Trophoblast cell (in vitro differentiated cells and primary cell): Measurements from ENCODE around the gene BFAR.
"Not testable (repeated sequence)": the region's sequence is repeated elsewhere in the genome, so short reads cannot be mapped to it uniquely, and the experiment has no call there.

Experiments
- DNase-seq, 2 donors: peaks; one replicate each; pipeline ENCODE4 v3.0.0-alpha.2; 2016
- H2AFZ ChIP-seq: 2 replicates; pipeline ENCODE4 v1.6.1; 2013; ENCODE audit warnings: low read length, moderate library complexity, mild to moderate bottlenecking; ENCODE audit not compliant: insufficient read depth, poor library complexity
- H2AK5ac ChIP-seq: 2 replicates; pipeline ENCODE4 v1.6.1; 2013; ENCODE audit warnings: mild to moderate bottlenecking, low read length
- H2BK120ac ChIP-seq: 2 replicates; pipeline ENCODE4 v1.6.1; 2013; ENCODE audit warnings: low read length, mild to moderate bottlenecking, moderate library complexity; ENCODE audit not compliant: insufficient read depth, poor library complexity
- H2BK12ac ChIP-seq: 2 replicates; pipeline ENCODE4 v1.6.1; 2013; ENCODE audit warnings: mild to moderate bottlenecking, low read length, moderate library complexity
- H2BK5ac ChIP-seq: 2 replicates; pipeline ENCODE4 v1.6.1; 2013; ENCODE audit warnings: low read length, low read depth, moderate library complexity, mild to moderate bottlenecking; ENCODE audit not compliant: poor library complexity
- H3K14ac ChIP-seq: 2 replicates; pipeline ENCODE4 v1.6.1; 2013; ENCODE audit warnings: mild to moderate bottlenecking, low read length
- H3K18ac ChIP-seq: 2 replicates; pipeline ENCODE4 v1.6.1; 2013; ENCODE audit warnings: mild to moderate bottlenecking, low read length
- H3K23ac ChIP-seq: 2 replicates; pipeline ENCODE4 v1.6.1; 2013; ENCODE audit warnings: low read length
- H3K27ac ChIP-seq: 2 replicates; pipeline ENCODE4 v1.5.1; 2013; ENCODE audit warnings: low read depth, mild to moderate bottlenecking, inconsistent platforms, low read length, moderate library complexity
- H3K27me3 ChIP-seq: 2 replicates; pipeline ENCODE4 v1.6.1; 2013; ENCODE audit warnings: inconsistent platforms, mild to moderate bottlenecking, low read length, moderate library complexity; ENCODE audit not compliant: insufficient read depth
- H3K36me3 ChIP-seq, 2 experiments: 1 replicate in 1 of 2; 2 replicates in 1 of 2; pipeline ENCODE4 v1.6.1; 2013; ENCODE audit warnings: low read length in 2 of 2, mild to moderate bottlenecking in 2 of 2, moderate library complexity in 1 of 2; ENCODE audit not compliant: insufficient read depth in 2 of 2, control insufficient read depth in 1 of 2
- H3K4ac ChIP-seq: 2 replicates; pipeline ENCODE4 v1.6.1; 2013; ENCODE audit warnings: low read depth, mild to moderate bottlenecking, low read length, moderate library complexity
- H3K4me1 ChIP-seq, 2 experiments: 1 replicate in 1 of 2; 2 replicates in 1 of 2; pipeline ENCODE4 v1.6.1; 2013; ENCODE audit warnings: low read length in 2 of 2, mild to moderate bottlenecking in 2 of 2, moderate library complexity in 1 of 2; ENCODE audit not compliant: insufficient read depth in 2 of 2, control insufficient read depth in 1 of 2
- H3K4me2 ChIP-seq: 2 replicates; pipeline ENCODE4 v1.6.1; 2013; ENCODE audit warnings: inconsistent platforms, mild to moderate bottlenecking, low read length, moderate library complexity
- H3K4me3 ChIP-seq: 2 replicates; pipeline ENCODE4 v1.5.1; 2013; ENCODE audit warnings: mild to moderate bottlenecking, low read depth, low read length, inconsistent platforms
- H3K79me1 ChIP-seq: one replicate; pipeline ENCODE4 v1.6.1; 2013; ENCODE audit warnings: low read length
- H3K79me2 ChIP-seq: 2 replicates; pipeline ENCODE4 v1.6.1; 2013; ENCODE audit warnings: low read length, mild to moderate bottlenecking; ENCODE audit not compliant: control insufficient read depth, insufficient read depth, poor library complexity
- H3K9ac ChIP-seq: 2 replicates; pipeline ENCODE4 v1.6.1; 2013; ENCODE audit warnings: mild to moderate bottlenecking, low read length
- H3K9me3 ChIP-seq: 2 replicates; pipeline ENCODE4 v1.6.1; 2013; ENCODE audit warnings: low read depth, mild to moderate bottlenecking, control low read depth, inconsistent platforms, low read length; ENCODE audit not compliant: insufficient read depth
- H4K12ac ChIP-seq: 2 replicates; pipeline ENCODE4 v1.6.1; 2013; ENCODE audit warnings: low read depth, mild to moderate bottlenecking, low read length, moderate library complexity
- H4K8ac ChIP-seq: 2 replicates; pipeline ENCODE4 v1.6.1; 2013; ENCODE audit warnings: low read depth, mild to moderate bottlenecking, low read length, moderate library complexity
- H4K91ac ChIP-seq: one replicate; pipeline ENCODE4 v1.6.1; 2013; ENCODE audit warnings: low read depth, mild to moderate bottlenecking, low read length, moderate library complexity
- WGBS: extraction: QIAGEN DNeasy Blood & Tissue Kit; methylation state at CpG from one replicate; pipeline ENCODE4 v1.1.7; 2013; ENCODE audit warnings: missing lambda C conversion rate; ENCODE audit not compliant: insufficient read length, insufficient coverage; ENCODE audit errors: extremely low coverage; 5-methylcytosine and 5-hydroxymethylcytosine counted together

BFAR gene

DNA sequence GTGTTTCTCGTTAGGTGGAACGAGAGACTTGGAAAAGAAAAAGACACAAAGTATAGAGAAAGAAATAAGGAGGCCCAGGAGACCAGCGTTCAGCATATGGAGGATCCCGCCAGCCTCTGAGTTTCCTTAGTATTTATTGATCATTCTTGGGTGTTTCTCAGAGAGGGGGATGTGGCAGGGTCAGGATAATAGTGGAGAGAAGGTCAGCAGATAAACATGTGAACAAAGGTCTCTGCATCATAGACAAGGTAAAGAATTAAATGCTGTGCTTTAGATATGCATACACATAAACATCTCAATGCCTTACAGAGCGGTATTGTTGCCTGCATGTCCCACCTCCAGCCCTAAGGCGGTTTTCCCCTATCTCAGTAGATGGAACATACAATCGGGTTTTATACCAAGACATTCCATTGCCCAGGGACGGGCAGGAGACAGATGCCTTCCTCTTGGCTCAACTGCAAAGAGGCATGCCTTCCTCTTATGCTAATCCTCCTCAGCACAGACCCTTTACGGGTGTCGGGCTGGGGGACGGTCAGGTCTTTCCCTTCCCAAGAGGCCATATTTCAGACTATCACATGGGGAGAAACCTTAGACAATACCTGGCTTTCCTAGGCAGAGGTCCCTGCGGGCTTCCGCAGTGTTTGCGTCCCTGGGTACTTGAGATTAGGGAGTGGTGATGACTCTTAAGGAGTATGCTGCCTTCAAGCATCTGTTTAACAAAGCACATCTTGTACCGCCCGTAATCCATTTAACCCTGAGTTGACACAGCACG, 3.6 kb downstream of the BFAR start:
- WGBS, result no CpG with 5 or more reads among the region's 17 CpGs
- H4K91ac ChIP-seq, H3K4me3 ChIP-seq: not testable (repeated sequence)

GRCh38 chr16:14636951-14637240, 4.1 kb downstream of the BFAR start:
- not testable (repeated sequence) for H2BK5ac ChIP-seq, H2BK120ac ChIP-seq, H3K14ac ChIP-seq, H3K4me2 ChIP-seq, H4K91ac ChIP-seq, H3K4me3 ChIP-seq, H2AK5ac ChIP-seq, H4K8ac ChIP-seq, DNase-seq, H3K4ac ChIP-seq, H3K27ac ChIP-seq, H3K23ac ChIP-seq, H2BK12ac ChIP-seq, H4K12ac ChIP-seq, H3K27me3 ChIP-seq, H3K9me3 ChIP-seq, H3K79me1 ChIP-seq, H3K4me1 ChIP-seq, H2AFZ ChIP-seq, H3K9ac ChIP-seq, H3K18ac ChIP-seq
- no CpG with 5 or more reads among the region's 1 CpG for WGBS
- Histone ChIP-seq H3K79me2 (peaks cover 19% of the 10 kb centered on the region), H3K36me3 (peaks cover 12 to 20% of the 10 kb centered on the region in 2 experiments)

More for the DNA sequence above, 3.6 kb downstream of the BFAR start:
- H2BK5ac ChIP-seq, H3K27ac ChIP-seq, H2AK5ac ChIP-seq, H2AFZ ChIP-seq, H3K18ac ChIP-seq, H2BK120ac ChIP-seq, H2BK12ac ChIP-seq, H3K4ac ChIP-seq, H4K8ac ChIP-seq, H3K4me2 ChIP-seq, H3K9ac ChIP-seq, H3K9me3 ChIP-seq, H4K12ac ChIP-seq, H3K27me3 ChIP-seq, H3K23ac ChIP-seq, H3K4me1 ChIP-seq, H3K79me1 ChIP-seq, H3K14ac ChIP-seq: not testable (repeated sequence)
- peaks cover 19% of the 10 kb centered on the region for H3K79me2 ChIP-seq
- peaks cover 12 to 20% of the 10 kb centered on the region in 2 experiments for H3K36me3 ChIP-seq
- DNase-seq, result peak in 1 of 2 donors; percentile 17

DNA sequence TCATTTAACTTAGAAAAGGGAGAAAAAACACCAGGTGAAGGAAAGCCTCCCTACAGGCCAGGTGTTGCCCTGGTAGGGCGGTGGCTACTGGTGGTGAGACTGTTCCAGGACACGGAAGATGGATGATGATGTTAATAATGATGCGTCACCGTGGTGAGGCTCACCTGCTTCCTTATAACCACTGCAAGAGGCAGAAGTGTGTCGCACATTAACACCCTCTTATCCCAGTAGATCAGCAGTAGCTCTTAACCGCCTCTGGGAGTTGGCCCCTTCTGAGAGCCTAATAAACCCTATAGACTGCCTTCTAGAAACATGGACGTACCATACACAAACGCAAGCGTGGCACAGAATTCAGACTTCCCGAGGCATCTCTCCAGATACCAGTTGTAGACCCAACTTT, 7.8 kb downstream of the BFAR start:
- Histone ChIP-seq H2BK120ac (no peak overlapping the region), H3K4me1 (no peaks in the 10 kb centered on the region), H3K4me3 (no peak overlapping the region), H3K9ac (no peak overlapping the region), H3K36me3 (peaks cover 21 to 28% of the 10 kb centered on the region in 2 experiments), H2AK5ac (no peak overlapping the region), H2BK5ac (no peak overlapping the region), H4K8ac (no peak overlapping the region), H2BK12ac (no peak overlapping the region), H3K79me2 (peaks cover 9% of the 10 kb centered on the region), H3K4me2 (no peak overlapping the region), H3K14ac (no peak overlapping the region), H3K18ac (no peak overlapping the region), H2AFZ (no peak overlapping the region), H3K27ac (no peak overlapping the region), H3K27me3 (no peaks in the 10 kb centered on the region), H3K79me1 (no peaks in the 10 kb centered on the region), H4K91ac (no peak overlapping the region), H3K23ac (no peak overlapping the region), H3K4ac (peak overlapping the region; percentile 70), H3K9me3 (no peaks in the 10 kb centered on the region), H4K12ac (no peak overlapping the region)
- no CpG with 5 or more reads among the region's 10 CpGs for WGBS
- no peak for DNase-seq

DNA sequence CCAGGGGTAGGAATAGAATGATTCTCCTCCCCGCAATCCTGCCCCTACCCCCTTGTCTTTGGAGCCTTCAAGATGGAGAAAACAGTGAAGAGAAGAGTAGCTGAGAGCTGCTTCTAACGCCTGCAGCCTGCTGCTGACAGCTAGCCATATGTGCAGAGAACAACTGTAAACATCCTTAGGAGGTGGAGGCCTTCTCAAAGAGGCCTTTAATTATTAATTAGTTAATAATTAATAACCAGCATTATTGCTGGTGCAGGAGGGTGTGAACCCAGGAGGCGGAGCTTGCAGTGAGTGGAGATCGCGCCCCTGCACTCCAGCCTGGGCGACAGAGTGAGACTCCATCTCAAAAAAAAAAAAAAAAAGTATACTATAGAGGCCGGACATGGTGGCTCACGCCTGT, 8.5 kb downstream of the BFAR start:
- H3K4ac ChIP-seq, result peak overlapping the region; percentile 62
- H3K4me1 ChIP-seq, result no peaks in the 10 kb centered on the region
- no peak overlapping the region for H4K12ac ChIP-seq
- H4K91ac ChIP-seq, result no peak overlapping the region
- no peak overlapping the region for H2AFZ ChIP-seq
- no peak overlapping the region for H3K9ac ChIP-seq
- no peak overlapping the region for H2BK12ac ChIP-seq
- no peak overlapping the region for H3K23ac ChIP-seq
- no peak overlapping the region for H2BK5ac ChIP-seq
- no peak overlapping the region for H3K14ac ChIP-seq
- H3K27ac ChIP-seq, result no peak overlapping the region
- H3K79me2 ChIP-seq, result peaks cover 9% of the 10 kb centered on the region
- H3K4me2 ChIP-seq, result no peak overlapping the region
- H3K36me3 ChIP-seq, result peaks cover 26 to 33% of the 10 kb centered on the region in 2 experiments
- no peak overlapping the region for H4K8ac ChIP-seq
- DNase-seq, result no peak
- H2AK5ac ChIP-seq, result no peak overlapping the region
- H3K4me3 ChIP-seq, result no peak overlapping the region
- no CpG with 5 or more reads among the region's 8 CpGs for WGBS
- H3K27me3 ChIP-seq, result no peaks in the 10 kb centered on the region
- no peak overlapping the region for H2BK120ac ChIP-seq
- no peaks in the 10 kb centered on the region for H3K79me1 ChIP-seq
- H3K9me3 ChIP-seq, result no peaks in the 10 kb centered on the region
- H3K18ac ChIP-seq, result no peak overlapping the region
